GM21423 (cell line): ENCODE measurements around the gene NR1D1.
"Not testable (repeated sequence)": the region's sequence is repeated elsewhere in the genome, so short reads cannot be mapped to it uniquely, and the experiment has no call there.

Experiments used
- ATAC-seq: cut with Tn5 transposase; IDR thresholded peaks from one replicate; pipeline ENCODE4 v1.9.1; 2021; ENCODE audit warnings: mild to moderate bottlenecking, moderate library complexity; ENCODE audit not compliant: unreplicated experiment

The NR1D1 gene

GRCh38 chr17:40100419-40100668, at the start of gene NR1D1:
Gene NR1D1, minus strand, starts transcription at chr17:40100589. Its CDS starts 495 bp downstream, at chr17:40100094.
- no peak for ATAC-seq

GRCh38 chr17:40148527-40148926, 48.1 kb upstream of the NR1D1 start:
- no peak for ATAC-seq

- no peak for ATAC-seq
These were observed 45.1 kb upstream of the NR1D1 start for GRCh38 chr17:40145476-40145875.

GRCh38 chr17:40143166-40143565, 42.8 kb upstream of the NR1D1 start:
- not testable (repeated sequence) for ATAC-seq

GRCh38 chr17:40139566-40140058, 39.2 kb upstream of the NR1D1 start:
- ATAC-seq = peak; percentile 24

GRCh38 chr17:40135817-40136216, 35.4 kb upstream of the NR1D1 start:
- ATAC-seq = no peak

GRCh38 chr17:40134184-40134583, 33.8 kb upstream of the NR1D1 start:
- no peak for ATAC-seq

GRCh38 chr17:40130352-40131042, 30.1 kb upstream of the NR1D1 start:
- no peak for ATAC-seq

- no peak for ATAC-seq
These were observed 29.1 kb upstream of the NR1D1 start for GRCh38 chr17:40129498-40129897.

- no peak for ATAC-seq
These were observed 24.1 kb upstream of the NR1D1 start for GRCh38 chr17:40124279-40125141.

GRCh38 chr17:40123811-40124114, 23.4 kb upstream of the NR1D1 start:
- ATAC-seq = no peak

- ATAC-seq = peak; percentile 20
These were observed 22.8 kb upstream of the NR1D1 start for GRCh38 chr17:40122999-40123810.

GRCh38 chr17:40122136-40122998, 22.0 kb upstream of the NR1D1 start:
- ATAC-seq = peak; percentile 22

- peak; percentile 61 for ATAC-seq
These were observed 21.1 kb upstream of the NR1D1 start, which contains the start of gene MSL1 for GRCh38 chr17:40121181-40122135. Gene MSL1, plus strand, starts transcription at chr17:40121971. Its CDS starts 642 bp downstream, at chr17:40122613.

- no peak for ATAC-seq
These were observed 14.7 kb upstream of the NR1D1 start for GRCh38 chr17:40115101-40115436.

GRCh38 chr17:40113907-40114245, 13.5 kb upstream of the NR1D1 start:
- ATAC-seq = no peak

- ATAC-seq = peak; percentile 84
These were observed 12.9 kb upstream of the NR1D1 start for GRCh38 chr17:40113110-40113906.

GRCh38 chr17:40112718-40113109, 12.3 kb upstream of the NR1D1 start:
- peak; percentile 9 for ATAC-seq

- no peak for ATAC-seq
These were observed 11.9 kb upstream of the NR1D1 start for GRCh38 chr17:40112191-40112711.
